Erythroblast (primary cell): ENCODE measurements around the gene CPEB4.

ENCODE experiments used
- GATA1 ChIP-seq: IDR thresholded peaks from 2 replicates; pipeline ENCODE4 v1.6.1; 2011; ENCODE audit warnings: low read depth, mild to moderate bottlenecking, control low read depth, low read length, moderate library complexity
- POLR2A ChIP-seq: IDR thresholded peaks from 2 replicates; pipeline ENCODE4 v1.6.1; 2011; ENCODE audit warnings: mild to moderate bottlenecking, low read length

- no peak for TF ChIP-seq POLR2A
- TF ChIP-seq GATA1 = no peak
Observed at GRCh38 chr5:173845321-173845720, 42.8 kb upstream of the CPEB4 start.
